ENCODE measurements around the gene PDZK1. TPM values are rescaled to one million over a fixed set of nuclear protein-coding genes. Genes with fewer than 3 reads are reported as not detected.
"Not testable (repeated sequence)": the region's sequence is repeated elsewhere in the genome, so short reads cannot be mapped to it uniquely, and the experiment has no call there.

The PDZK1 gene
- total RNA-seq, 1 donor from 2014 or later = 0.07 TPM

GRCh38 chr1:145710291-145711027, 3.3 kb upstream of the PDZK1 start:
- no peak for DNase-seq (ENCODE audit: low read depth, low spot score)

- no peak for DNase-seq (ENCODE audit: low read depth, low spot score)
Measured at GRCh38 chr1:145708063-145708462, 895 bp upstream of the PDZK1 start.

- DNase-seq (ENCODE audit: low read depth, low spot score) = no peak
Measured at GRCh38 chr1:145706086-145706664, 993 bp downstream of the PDZK1 start.

- no peak for DNase-seq (ENCODE audit: low read depth, low spot score)
Measured at GRCh38 chr1:145705622-145706021, 1.5 kb downstream of the PDZK1 start.

- DNase-seq (ENCODE audit: low read depth, low spot score) = no peak
Measured at GRCh38 chr1:145702826-145703225, 4.3 kb downstream of the PDZK1 start.

GRCh38 chr1:145702052-145702451, 5.1 kb downstream of the PDZK1 start:
- DNase-seq (ENCODE audit: low read depth, low spot score) = no peak

- no peak for DNase-seq (ENCODE audit: low read depth, low spot score)
Measured at GRCh38 chr1:145701306-145701862, 5.8 kb downstream of the PDZK1 start.

GRCh38 chr1:145696630-145696960, 10.6 kb downstream of the PDZK1 start:
- no peak for DNase-seq (ENCODE audit: low read depth, low spot score)

- DNase-seq (ENCODE audit: low read depth, low spot score) = no peak
Measured at GRCh38 chr1:145695821-145696629, 11.1 kb downstream of the PDZK1 start.

GRCh38 chr1:145692785-145693443, 14.3 kb downstream of the PDZK1 start:
- DNase-seq (ENCODE audit: low read depth, low spot score) = no peak

GRCh38 chr1:145690587-145691558, 16.3 kb downstream of the PDZK1 start:
- no peak for DNase-seq (ENCODE audit: low read depth, low spot score)

GRCh38 chr1:145689922-145690321, 17.2 kb downstream of the PDZK1 start:
- no peak for DNase-seq (ENCODE audit: low read depth, low spot score)

- no peak for DNase-seq (ENCODE audit: low read depth, low spot score)
Measured at GRCh38 chr1:145688924-145689323, 18.2 kb downstream of the PDZK1 start.

GRCh38 chr1:145688328-145688727, 18.8 kb downstream of the PDZK1 start:
- DNase-seq (ENCODE audit: low read depth, low spot score) = no peak

GRCh38 chr1:145686078-145686477, 21.1 kb downstream of the PDZK1 start:
- DNase-seq (ENCODE audit: low read depth, low spot score) = not testable (repeated sequence)

- not testable (repeated sequence) for DNase-seq (ENCODE audit: low read depth, low spot score)
Measured at GRCh38 chr1:145684858-145685257, 22.3 kb downstream of the PDZK1 start.

GRCh38 chr1:145673217-145673616, 34.0 kb downstream of the PDZK1 start:
- DNase-seq (ENCODE audit: low read depth, low spot score) = not testable (repeated sequence)

GRCh38 chr1:145670995-145671745, 36.0 kb downstream of the PDZK1 start:
- not testable (repeated sequence) for DNase-seq (ENCODE audit: low read depth, low spot score)

GRCh38 chr1:145665015-145665414, 42.2 kb downstream of the PDZK1 start:
- not testable (repeated sequence) for DNase-seq (ENCODE audit: low read depth, low spot score)

GRCh38 chr1:145662502-145662901, 44.7 kb downstream of the PDZK1 start:
- not testable (repeated sequence) for DNase-seq (ENCODE audit: low read depth, low spot score)

All from pulmonary artery endothelial cell (primary cell).